ENCODE data around the gene ZNF474. TPM values are rescaled to one million over a fixed set of nuclear protein-coding genes. Genes with fewer than 3 reads are reported as not detected.
A peak's percentile ranks its signal among the peaks of the same experiment; 100 is the strongest.

ZNF474 gene
- total and polyA plus RNA-seq, 2 of the 4 experiments (the other 2 are of a cell fraction) = 0.24 to 0.54 TPM

DNA sequence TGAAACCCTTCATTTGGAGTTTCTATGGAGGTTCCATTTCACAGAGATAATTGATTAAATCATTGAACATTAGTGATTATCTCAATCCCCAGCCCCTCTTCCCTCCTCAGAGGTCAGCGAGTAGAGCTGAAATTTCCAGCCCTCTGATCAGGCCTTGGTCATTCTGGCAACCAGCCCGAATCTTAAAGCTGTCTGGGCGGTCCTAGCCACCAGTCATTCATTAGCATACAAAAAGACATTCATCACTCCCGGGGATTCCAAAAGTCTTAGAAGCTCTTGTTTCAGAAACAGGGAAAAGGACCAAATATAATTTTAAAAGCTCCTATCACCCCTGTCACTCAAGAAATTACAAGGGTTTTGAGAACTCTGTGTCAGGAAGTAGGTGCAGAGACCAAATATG lies 41.3 kb downstream of the ZNF474 start:
- Histone ChIP-seq H3K4me2 (ENCODE audit: low read depth, low read length) (no peak overlapping the region), H4K5ac (ENCODE audit: low read depth, low read length) (peak overlapping the region; percentile 55; the same call in 1 of the 2 replicates), H4K91ac (ENCODE audit: insufficient read depth, low read depth, low read length) (peak overlapping the region; percentile 72), H3K79me1 (ENCODE audit: low read depth in 1 of 2, low read length in 2 of 2) (0 out of 4 replicates have a peak, but pooled peaks cover 0 to 5% of the 10 kb centered on the region in 2 experiments), H2AFZ (replicated peaks; ENCODE audit: low read length, poor library complexity) (peak overlapping the region; percentile 44), H3K9me3 (ENCODE audit: control insufficient read depth, insufficient read depth, low read length) (no peaks in the 10 kb centered on the region), H3K23ac (ENCODE audit: low read depth, low read length) (0 out of 2 replicates have a peak overlapping the region, but pooled peaks have one; percentile 52), H2BK20ac (ENCODE audit: low read depth, low read length) (peak overlapping the region; percentile 86), H3K4me3 (ENCODE audit: insufficient read depth, low read depth, low read length) (no peak overlapping the region), H2AK5ac (ENCODE audit: low read depth, low read length) (peak overlapping the region; percentile 68; the same call in 1 of the 2 replicates), H2BK15ac (ENCODE audit: low read depth, low read length) (peak overlapping the region; percentile 90; the same call in 2 of the 3 replicates), H3K14ac (replicated peaks; ENCODE audit: low read depth, low read length) (peak overlapping the region; percentile 88), H3K36me3 (ENCODE audit: control insufficient read depth, insufficient read depth, low read length) (no peaks in the 10 kb centered on the region), H3K4ac (ENCODE audit: low read depth, low read length) (peak overlapping the region; percentile 76; the same call in 1 of the 2 replicates), H2AK9ac (replicated peaks; ENCODE audit: low read depth, low read length, poor library complexity) (no peak overlapping the region), H3K4me1 (ENCODE audit: control insufficient read depth, insufficient read depth, low read length) (peaks cover 4% of the 10 kb centered on the region), H4K8ac (ENCODE audit: low read depth in 2 of 2, low read length in 2 of 2) (peak overlapping the region; percentile 49 to 59; a peak in 2 of 4 replicates), H3K27ac (ENCODE audit: insufficient read depth, low read length) (no peak overlapping the region), H3K18ac (ENCODE audit: low read depth, low read length) (no peak overlapping the region; the same call in 1 of the 2 replicates), H3K56ac (ENCODE audit: extremely low read depth, insufficient read depth, low read length) (no peak overlapping the region), H4K20me1 (ENCODE audit: insufficient read depth, low read length) (no peaks in the 10 kb centered on the region), H3K9ac (ENCODE audit: low read depth, low read length) (no peak overlapping the region), H3K27me3 (ENCODE audit: control insufficient read depth, insufficient read depth, low read length) (no peaks in the 10 kb centered on the region), H2BK5ac (ENCODE audit: low read depth, low read length, poor library complexity, severe bottlenecking) (peak overlapping the region; percentile 73), H2BK120ac (ENCODE audit: low read depth, low read length) (peak overlapping the region; percentile 78), H3K9me1 (ENCODE audit: insufficient read depth, low read length) (0 out of 2 replicates have a peak, but pooled peaks cover 6% of the 10 kb centered on the region)
- WGBS, 2 experiments (ENCODE audit: extremely low coverage in 2 of 2, insufficient read length in 1 of 2) = no CpG with 5 or more reads among the region's 4 CpGs
- in situ Hi-C loops (cut with MboI; ENCODE audit: low sequenced_read_pairs) (no loop called here), dilution Hi-C loops (cut with HindIII; ENCODE audit: low sequenced_read_pairs, unreplicated experiment) (no loop called here), intact Hi-C loops (cut with micrococcal nuclease) (no loop called here)
- ATAC-seq (ENCODE audit: low read depth) = no peak
- BruUV-seq (replicated peaks) = no TSS peak
- TF ChIP-seq NFE2L2 (IDR thresholded peaks at IDR 0.05; ENCODE audit: low read depth, low read length) = no peak
- TF ChIP-seq RCOR1 (IDR thresholded peaks at IDR 0.05; ENCODE audit: insufficient replicate concordance, low read length) = no peak
- TF ChIP-seq POLR2A (IDR thresholded peaks at IDR 0.05; ENCODE audit: low read depth, low read length) = no peak
- TF ChIP-seq, protein P1, sequence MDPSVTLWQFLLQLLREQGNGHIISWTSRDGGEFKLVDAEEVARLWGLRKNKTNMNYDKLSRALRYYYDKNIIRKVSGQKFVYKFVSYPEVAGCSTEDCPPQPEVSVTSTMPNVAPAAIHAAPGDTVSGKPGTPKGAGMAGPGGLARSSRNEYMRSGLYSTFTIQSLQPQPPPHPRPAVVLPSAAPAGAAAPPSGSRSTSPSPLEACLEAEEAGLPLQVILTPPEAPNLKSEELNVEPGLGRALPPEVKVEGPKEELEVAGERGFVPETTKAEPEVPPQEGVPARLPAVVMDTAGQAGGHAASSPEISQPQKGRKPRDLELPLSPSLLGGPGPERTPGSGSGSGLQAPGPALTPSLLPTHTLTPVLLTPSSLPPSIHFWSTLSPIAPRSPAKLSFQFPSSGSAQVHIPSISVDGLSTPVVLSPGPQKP (IDR thresholded peaks at IDR 0.05; ENCODE audit: borderline replicate concordance, low read depth, low read length) = no peak
- no peak for TF ChIP-seq SMC3 (IDR thresholded peaks at IDR 0.05; ENCODE audit: low read depth, low read length)
- TF ChIP-seq MAZ (IDR thresholded peaks at IDR 0.05; ENCODE audit: borderline replicate concordance, low read depth, low read length) = no peak
- TF ChIP-seq CEBPB (IDR thresholded peaks at IDR 0.05; ENCODE audit: low read depth, low read length) = no peak
- TF ChIP-seq, protein P2, sequence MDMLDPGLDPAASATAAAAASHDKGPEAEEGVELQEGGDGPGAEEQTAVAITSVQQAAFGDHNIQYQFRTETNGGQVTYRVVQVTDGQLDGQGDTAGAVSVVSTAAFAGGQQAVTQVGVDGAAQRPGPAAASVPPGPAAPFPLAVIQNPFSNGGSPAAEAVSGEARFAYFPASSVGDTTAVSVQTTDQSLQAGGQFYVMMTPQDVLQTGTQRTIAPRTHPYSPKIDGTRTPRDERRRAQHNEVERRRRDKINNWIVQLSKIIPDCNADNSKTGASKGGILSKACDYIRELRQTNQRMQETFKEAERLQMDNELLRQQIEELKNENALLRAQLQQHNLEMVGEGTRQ (IDR thresholded peaks at IDR 0.05; ENCODE audit: low read depth, low read length) = no peak
- TF ChIP-seq RFX5 (IDR thresholded peaks at IDR 0.05; ENCODE audit: low read depth, low read length) = no peak
- TF ChIP-seq MXI1 (IDR thresholded peaks at IDR 0.05; ENCODE audit: borderline replicate concordance, low read depth, low read length) = no peak
- TF ChIP-seq MAFK (IDR thresholded peaks at IDR 0.05; ENCODE audit: low read depth, low read length) = no peak
- TF ChIP-seq RAD21 (IDR thresholded peaks at IDR 0.05; ENCODE audit: low read length) = no peak
- no peak for TF ChIP-seq CHD1 (IDR thresholded peaks at IDR 0.05; ENCODE audit: low read depth, low read length)
- TF ChIP-seq BHLHE40 (IDR thresholded peaks at IDR 0.05; ENCODE audit: low read depth, low read length) = no peak
- TF ChIP-seq, protein P3, sequence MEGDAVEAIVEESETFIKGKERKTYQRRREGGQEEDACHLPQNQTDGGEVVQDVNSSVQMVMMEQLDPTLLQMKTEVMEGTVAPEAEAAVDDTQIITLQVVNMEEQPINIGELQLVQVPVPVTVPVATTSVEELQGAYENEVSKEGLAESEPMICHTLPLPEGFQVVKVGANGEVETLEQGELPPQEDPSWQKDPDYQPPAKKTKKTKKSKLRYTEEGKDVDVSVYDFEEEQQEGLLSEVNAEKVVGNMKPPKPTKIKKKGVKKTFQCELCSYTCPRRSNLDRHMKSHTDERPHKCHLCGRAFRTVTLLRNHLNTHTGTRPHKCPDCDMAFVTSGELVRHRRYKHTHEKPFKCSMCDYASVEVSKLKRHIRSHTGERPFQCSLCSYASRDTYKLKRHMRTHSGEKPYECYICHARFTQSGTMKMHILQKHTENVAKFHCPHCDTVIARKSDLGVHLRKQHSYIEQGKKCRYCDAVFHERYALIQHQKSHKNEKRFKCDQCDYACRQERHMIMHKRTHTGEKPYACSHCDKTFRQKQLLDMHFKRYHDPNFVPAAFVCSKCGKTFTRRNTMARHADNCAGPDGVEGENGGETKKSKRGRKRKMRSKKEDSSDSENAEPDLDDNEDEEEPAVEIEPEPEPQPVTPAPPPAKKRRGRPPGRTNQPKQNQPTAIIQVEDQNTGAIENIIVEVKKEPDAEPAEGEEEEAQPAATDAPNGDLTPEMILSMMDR (conservative IDR thresholded peaks at IDR 0.05; ENCODE audit: low read depth, low read length) = no peak
- no peak for TF ChIP-seq FOS (IDR thresholded peaks at IDR 0.05; ENCODE audit: low read depth, low read length)
- ChIA-PET POLR2A (ENCODE audit: unreplicated experiment) (no interaction called here), CTCF (interaction anchor here (1.0 kb wide), 1 partner anchor 79 kb away, joined by 3 read pairs; no protein-coding TSS in a partner anchor)
- DNase-seq = peak; percentile 50
